Measurements from ENCODE around the gene REL.

DNA sequence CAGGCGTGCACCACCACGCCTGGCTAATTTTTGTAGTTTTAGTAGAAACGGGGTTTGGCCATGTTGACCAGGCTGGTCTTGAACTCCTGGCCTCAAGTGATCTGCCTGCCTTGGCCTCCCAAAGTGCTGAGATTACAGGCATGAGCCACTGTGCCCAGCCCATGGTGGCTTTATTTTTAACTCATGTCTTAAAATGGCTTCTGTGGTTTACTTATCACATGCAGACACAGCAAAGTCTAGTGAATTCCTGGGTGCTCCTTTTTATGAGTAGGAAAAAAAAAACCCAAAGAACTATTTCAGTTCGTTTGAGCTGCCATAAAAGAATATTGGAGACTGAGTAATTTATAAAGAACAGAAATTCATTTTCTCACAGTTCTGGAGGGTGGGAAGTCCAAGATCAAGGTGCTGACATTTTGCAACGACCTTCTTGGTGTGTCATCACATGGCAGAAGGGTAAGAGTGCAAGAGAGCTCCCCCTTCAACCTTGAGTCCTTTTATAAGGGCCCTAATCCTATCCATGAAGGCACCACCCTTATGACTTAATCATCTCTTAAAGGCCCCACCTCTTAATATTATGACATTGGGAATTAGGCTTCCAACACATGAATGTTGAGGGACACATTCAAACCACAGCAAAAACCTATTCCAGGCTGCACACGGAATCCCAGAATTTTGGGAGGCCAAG, 12.6 kb upstream of the REL start:
- TF ChIP-seq FOXM1 (IDR thresholded peaks at IDR 0.05; ENCODE audit: borderline replicate concordance, low read depth) (no peak), TAF1 (IDR thresholded peaks at IDR 0.05; ENCODE audit: low read depth) (no peak), TEAD4 (IDR thresholded peaks at IDR 0.05) (no peak), RAD21 (IDR thresholded peaks at IDR 0.05; ENCODE audit: low read depth) (no peak), EP300 (IDR thresholded peaks at IDR 0.05; ENCODE audit: borderline replicate concordance) (no peak)
- TF ChIP-seq, protein P1, sequence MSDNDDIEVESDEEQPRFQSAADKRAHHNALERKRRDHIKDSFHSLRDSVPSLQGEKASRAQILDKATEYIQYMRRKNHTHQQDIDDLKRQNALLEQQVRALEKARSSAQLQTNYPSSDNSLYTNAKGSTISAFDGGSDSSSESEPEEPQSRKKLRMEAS (IDR thresholded peaks at IDR 0.05) = no peak
- TF ChIP-seq, protein P2, sequence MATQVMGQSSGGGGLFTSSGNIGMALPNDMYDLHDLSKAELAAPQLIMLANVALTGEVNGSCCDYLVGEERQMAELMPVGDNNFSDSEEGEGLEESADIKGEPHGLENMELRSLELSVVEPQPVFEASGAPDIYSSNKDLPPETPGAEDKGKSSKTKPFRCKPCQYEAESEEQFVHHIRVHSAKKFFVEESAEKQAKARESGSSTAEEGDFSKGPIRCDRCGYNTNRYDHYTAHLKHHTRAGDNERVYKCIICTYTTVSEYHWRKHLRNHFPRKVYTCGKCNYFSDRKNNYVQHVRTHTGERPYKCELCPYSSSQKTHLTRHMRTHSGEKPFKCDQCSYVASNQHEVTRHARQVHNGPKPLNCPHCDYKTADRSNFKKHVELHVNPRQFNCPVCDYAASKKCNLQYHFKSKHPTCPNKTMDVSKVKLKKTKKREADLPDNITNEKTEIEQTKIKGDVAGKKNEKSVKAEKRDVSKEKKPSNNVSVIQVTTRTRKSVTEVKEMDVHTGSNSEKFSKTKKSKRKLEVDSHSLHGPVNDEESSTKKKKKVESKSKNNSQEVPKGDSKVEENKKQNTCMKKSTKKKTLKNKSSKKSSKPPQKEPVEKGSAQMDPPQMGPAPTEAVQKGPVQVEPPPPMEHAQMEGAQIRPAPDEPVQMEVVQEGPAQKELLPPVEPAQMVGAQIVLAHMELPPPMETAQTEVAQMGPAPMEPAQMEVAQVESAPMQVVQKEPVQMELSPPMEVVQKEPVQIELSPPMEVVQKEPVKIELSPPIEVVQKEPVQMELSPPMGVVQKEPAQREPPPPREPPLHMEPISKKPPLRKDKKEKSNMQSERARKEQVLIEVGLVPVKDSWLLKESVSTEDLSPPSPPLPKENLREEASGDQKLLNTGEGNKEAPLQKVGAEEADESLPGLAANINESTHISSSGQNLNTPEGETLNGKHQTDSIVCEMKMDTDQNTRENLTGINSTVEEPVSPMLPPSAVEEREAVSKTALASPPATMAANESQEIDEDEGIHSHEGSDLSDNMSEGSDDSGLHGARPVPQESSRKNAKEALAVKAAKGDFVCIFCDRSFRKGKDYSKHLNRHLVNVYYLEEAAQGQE (IDR thresholded peaks at IDR 0.05; ENCODE audit: low read depth) = no peak
